ENCODE measurements around the gene EXOSC2.

The EXOSC2 gene

DNA sequence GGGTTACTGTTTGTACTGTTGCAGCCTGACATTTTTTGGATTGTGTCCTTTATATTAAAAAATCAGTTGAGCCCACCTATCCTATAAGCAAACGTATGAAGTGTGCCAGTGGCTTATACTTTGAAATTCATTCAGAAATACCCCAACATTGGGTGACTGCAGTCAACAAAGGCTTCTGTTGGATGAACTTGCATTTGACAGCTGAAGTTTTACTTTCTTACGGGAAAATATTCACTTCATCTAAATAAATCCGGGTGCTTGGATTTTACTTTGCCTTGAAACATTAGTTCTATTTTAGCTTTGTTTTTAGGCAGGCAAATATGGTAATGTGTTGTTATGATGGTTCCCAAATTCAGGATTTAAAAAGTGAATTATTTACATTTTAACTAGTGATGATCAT lies 21.7 kb downstream of the EXOSC2 start:
- Histone ChIP-seq H3K9me3 (ENCODE audit: control insufficient read depth in 1 of 2, low read length in 2 of 2) (no peaks in the 10 kb centered on the region), H3K36me3 (ENCODE audit: control insufficient read depth in 1 of 2, insufficient read depth in 2 of 2, low read length in 2 of 2) (no peaks in the 10 kb centered on the region), H3K4me3 (ENCODE audit: low read depth in 1 of 2, low read length in 2 of 2) (peak overlapping the region; percentile 75 to 78), H3K4me1 (ENCODE audit: control insufficient read depth in 1 of 2, insufficient read depth in 2 of 2, low read length in 2 of 2) (peaks cover 0 to 6% of the 10 kb centered on the region in 2 donors), H3K27me3 (ENCODE audit: low read depth, low read length) (no peaks in the 10 kb centered on the region), H3K27ac (ENCODE audit: low read length) (peak overlapping the region; percentile 73)

DNA sequence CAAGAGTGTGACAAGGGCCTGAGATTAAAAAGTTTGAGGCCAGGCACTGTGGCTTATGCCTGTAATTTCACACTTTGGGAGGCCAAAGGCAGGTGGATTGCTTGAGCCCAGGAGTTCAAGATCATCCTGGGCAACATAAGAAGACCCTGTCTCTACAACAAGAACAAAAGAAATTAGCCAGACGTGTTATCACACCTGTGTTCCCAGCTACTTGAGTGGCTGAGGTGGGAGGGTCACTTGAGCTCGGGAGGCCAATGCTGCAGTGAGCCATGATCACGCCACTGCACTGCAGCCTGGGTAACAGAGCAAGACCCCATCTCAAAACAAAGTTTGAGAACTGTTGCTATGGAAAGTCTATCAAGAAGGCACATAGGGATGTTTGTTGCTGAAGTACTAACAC lies 25.0 kb downstream of the EXOSC2 start:
- Histone ChIP-seq H3K9me3 (ENCODE audit: control insufficient read depth in 1 of 2, low read length in 2 of 2) (no peaks in the 10 kb centered on the region), H3K27me3 (ENCODE audit: low read depth, low read length) (no peaks in the 10 kb centered on the region), H3K36me3 (ENCODE audit: control insufficient read depth in 1 of 2, insufficient read depth in 2 of 2, low read length in 2 of 2) (no peaks in the 10 kb centered on the region), H3K4me3 (ENCODE audit: low read depth in 1 of 2, low read length in 2 of 2) (no peak overlapping the region), H3K27ac (ENCODE audit: low read length) (no peak overlapping the region), H3K4me1 (ENCODE audit: control insufficient read depth in 1 of 2, insufficient read depth in 2 of 2, low read length in 2 of 2) (peaks cover 0 to 6% of the 10 kb centered on the region in 2 donors)

DNA sequence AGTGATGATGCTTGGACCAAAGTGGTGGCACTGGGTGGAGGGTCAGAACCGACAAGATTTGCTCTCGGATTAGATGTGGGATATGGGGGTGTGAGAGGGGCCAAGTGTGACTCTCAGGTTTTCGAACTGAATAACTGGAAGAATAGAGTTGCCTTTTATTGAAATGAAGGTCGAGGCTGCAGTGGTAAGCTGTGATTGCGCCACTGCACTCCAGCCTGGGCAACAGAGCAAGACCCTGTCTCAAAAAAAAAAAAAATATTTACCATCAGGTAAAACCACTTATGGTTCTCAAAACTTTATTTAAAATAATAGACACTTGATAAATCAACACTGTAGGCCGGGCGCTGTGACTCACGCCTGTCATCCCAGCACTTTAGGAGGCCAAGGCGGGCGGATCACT lies 27.2 kb downstream of the EXOSC2 start:
- Histone ChIP-seq H3K9me3 (ENCODE audit: control insufficient read depth in 1 of 2, low read length in 2 of 2) (no peaks in the 10 kb centered on the region), H3K27ac (ENCODE audit: low read length) (no peak overlapping the region), H3K4me1 (ENCODE audit: control insufficient read depth in 1 of 2, insufficient read depth in 2 of 2, low read length in 2 of 2) (no peaks in the 10 kb centered on the region), H3K36me3 (ENCODE audit: control insufficient read depth in 1 of 2, insufficient read depth in 2 of 2, low read length in 2 of 2) (no peaks in the 10 kb centered on the region), H3K27me3 (ENCODE audit: low read depth, low read length) (no peaks in the 10 kb centered on the region), H3K4me3 (ENCODE audit: low read depth in 1 of 2, low read length in 2 of 2) (no peak overlapping the region)

DNA sequence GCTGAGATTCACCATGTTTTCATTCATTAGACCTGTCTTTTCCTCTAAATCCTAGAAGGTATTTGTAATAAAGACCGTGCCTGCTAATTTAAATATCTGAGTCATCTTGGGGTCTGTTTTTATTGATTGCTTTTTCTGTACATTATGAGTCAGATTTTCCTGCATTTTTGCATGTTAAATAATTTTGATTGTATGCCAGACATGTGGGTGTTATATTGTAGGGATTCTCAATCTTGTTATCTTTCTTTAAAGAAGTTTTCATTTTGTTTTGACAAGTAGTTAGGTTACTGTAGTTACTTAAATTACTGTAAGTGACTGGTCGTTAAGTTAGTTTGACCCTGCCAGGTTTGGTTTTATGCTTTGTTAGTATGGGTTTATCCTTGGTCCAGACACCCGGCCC lies 35.1 kb downstream of the EXOSC2 start:
- H3K27ac ChIP-seq (ENCODE audit: low read length) = no peak overlapping the region
- peaks cover 8% of the 10 kb centered on the region in 2 donors for H3K4me1 ChIP-seq (ENCODE audit: control insufficient read depth in 1 of 2, insufficient read depth in 2 of 2, low read length in 2 of 2)
- no peaks in the 10 kb centered on the region for H3K36me3 ChIP-seq (ENCODE audit: control insufficient read depth in 1 of 2, insufficient read depth in 2 of 2, low read length in 2 of 2)
- H3K27me3 ChIP-seq (ENCODE audit: low read depth, low read length) = no peaks in the 10 kb centered on the region
- H3K9me3 ChIP-seq (ENCODE audit: control insufficient read depth in 1 of 2, low read length in 2 of 2) = no peaks in the 10 kb centered on the region
- H3K4me3 ChIP-seq (ENCODE audit: low read depth in 1 of 2, low read length in 2 of 2) = no peak overlapping the region

DNA sequence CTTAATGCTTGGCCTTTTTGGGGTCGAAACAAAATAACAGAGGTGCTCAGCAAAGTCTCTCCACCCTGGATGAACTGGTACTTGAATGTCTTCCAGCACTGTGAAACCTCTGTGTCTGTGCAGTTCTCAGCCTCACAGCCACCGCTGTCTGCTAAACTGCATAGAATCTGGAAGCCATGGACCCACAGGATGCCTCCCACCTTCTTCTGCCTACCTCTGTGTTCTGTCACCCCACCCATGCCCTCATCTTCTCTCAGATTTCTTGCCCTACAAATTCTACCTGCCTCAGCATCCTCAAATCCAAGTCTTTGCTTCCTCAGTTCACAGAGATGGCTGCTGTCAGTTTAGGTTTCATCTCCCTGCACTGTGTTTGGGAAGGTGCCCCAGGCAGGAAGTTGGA lies 35.6 kb downstream of the EXOSC2 start:
- no peak overlapping the region for H3K4me3 ChIP-seq (ENCODE audit: low read depth in 1 of 2, low read length in 2 of 2)
- no peaks in the 10 kb centered on the region for H3K36me3 ChIP-seq (ENCODE audit: control insufficient read depth in 1 of 2, insufficient read depth in 2 of 2, low read length in 2 of 2)
- peaks cover 8% of the 10 kb centered on the region in 2 donors for H3K4me1 ChIP-seq (ENCODE audit: control insufficient read depth in 1 of 2, insufficient read depth in 2 of 2, low read length in 2 of 2)
- H3K9me3 ChIP-seq (ENCODE audit: control insufficient read depth in 1 of 2, low read length in 2 of 2) = no peaks in the 10 kb centered on the region
- H3K27me3 ChIP-seq (ENCODE audit: low read depth, low read length) = no peaks in the 10 kb centered on the region
- H3K27ac ChIP-seq (ENCODE audit: low read length) = no peak overlapping the region

DNA sequence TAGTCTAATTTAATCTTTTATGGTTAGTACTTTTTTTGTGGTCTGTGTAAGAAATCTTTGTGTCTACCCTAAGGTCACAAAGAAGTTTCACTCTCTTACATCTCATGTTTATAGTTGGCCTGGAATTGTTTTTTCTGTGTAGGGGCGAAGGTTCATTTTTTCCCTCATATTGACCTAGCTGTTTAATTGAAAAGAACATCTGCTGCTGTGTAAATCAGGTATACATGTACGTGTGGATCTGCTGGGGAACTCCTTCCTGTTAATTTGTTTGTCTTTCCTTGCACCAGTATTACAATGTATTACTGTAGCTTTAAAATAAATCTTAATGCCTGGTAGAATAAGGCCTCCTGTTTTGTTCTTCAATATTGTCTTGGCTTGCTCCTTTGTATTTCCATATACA lies 37.8 kb downstream of the EXOSC2 start:
- H3K9me3 ChIP-seq (ENCODE audit: control insufficient read depth in 1 of 2, low read length in 2 of 2) = no peaks in the 10 kb centered on the region
- peaks cover 8% of the 10 kb centered on the region in 2 donors for H3K4me1 ChIP-seq (ENCODE audit: control insufficient read depth in 1 of 2, insufficient read depth in 2 of 2, low read length in 2 of 2)
- H3K27me3 ChIP-seq (ENCODE audit: low read depth, low read length) = no peaks in the 10 kb centered on the region
- H3K4me3 ChIP-seq (ENCODE audit: low read depth in 1 of 2, low read length in 2 of 2) = no peak overlapping the region
- H3K36me3 ChIP-seq (ENCODE audit: control insufficient read depth in 1 of 2, insufficient read depth in 2 of 2, low read length in 2 of 2) = no peaks in the 10 kb centered on the region
- H3K27ac ChIP-seq (ENCODE audit: low read length) = no peak overlapping the region

DNA sequence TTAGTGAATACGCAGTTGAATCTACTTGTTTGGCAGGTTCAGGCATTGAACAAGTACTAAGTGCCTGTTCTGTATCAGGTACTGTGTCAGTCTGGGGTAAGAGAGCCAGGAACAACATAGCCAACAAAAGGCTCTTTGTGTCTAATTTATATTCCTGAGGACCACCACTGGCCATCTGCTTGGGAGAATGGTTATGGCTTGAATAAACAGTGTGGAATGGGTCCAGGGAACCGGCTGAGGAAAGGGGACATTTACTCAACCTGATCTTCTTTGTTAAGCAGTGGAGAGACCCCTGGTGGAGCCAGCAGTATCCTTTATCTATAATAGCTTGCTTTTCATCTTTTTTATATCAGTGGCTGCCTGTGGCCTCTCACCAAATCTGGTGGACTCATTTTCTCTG lies 38.6 kb downstream of the EXOSC2 start:
- no peak overlapping the region for H3K27ac ChIP-seq (ENCODE audit: low read length)

DNA sequence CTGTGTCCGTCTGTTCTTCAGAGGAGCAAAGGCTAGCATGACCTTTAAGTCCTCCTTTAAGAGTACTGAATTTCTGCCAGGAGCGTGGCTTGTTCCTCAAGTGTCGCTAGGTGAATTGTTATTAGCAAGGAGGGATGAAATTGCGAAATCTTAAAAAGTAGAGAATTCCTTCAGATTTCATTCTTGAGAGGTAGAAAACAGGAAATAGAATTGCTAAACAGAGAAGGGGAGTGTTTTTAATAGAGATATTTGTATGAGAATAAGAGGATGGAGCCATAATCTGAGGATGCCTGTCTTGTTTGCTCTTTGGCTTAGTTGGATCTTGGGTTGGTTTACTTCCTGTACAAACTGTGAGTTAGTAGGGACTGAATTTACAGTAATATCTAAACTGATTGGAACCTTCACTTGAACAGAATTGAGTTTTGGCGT lies 39.2 kb downstream of the EXOSC2 start:
- Histone ChIP-seq H3K27me3 (ENCODE audit: low read depth, low read length) (no peaks in the 10 kb centered on the region), H3K27ac (ENCODE audit: low read length) (no peak overlapping the region), H3K4me1 (ENCODE audit: control insufficient read depth in 1 of 2, insufficient read depth in 2 of 2, low read length in 2 of 2) (peaks cover 8% of the 10 kb centered on the region in 2 donors), H3K36me3 (ENCODE audit: control insufficient read depth in 1 of 2, insufficient read depth in 2 of 2, low read length in 2 of 2) (no peaks in the 10 kb centered on the region), H3K4me3 (ENCODE audit: low read depth in 1 of 2, low read length in 2 of 2) (no peak overlapping the region), H3K9me3 (ENCODE audit: control insufficient read depth in 1 of 2, low read length in 2 of 2) (no peaks in the 10 kb centered on the region)

More for the DNA sequence above, 38.6 kb downstream of the EXOSC2 start:
- H3K9me3 ChIP-seq (ENCODE audit: control insufficient read depth in 1 of 2, low read length in 2 of 2) = no peaks in the 10 kb centered on the region
- no peaks in the 10 kb centered on the region for H3K27me3 ChIP-seq (ENCODE audit: low read depth, low read length)
- peaks cover 8% of the 10 kb centered on the region in 2 donors for H3K4me1 ChIP-seq (ENCODE audit: control insufficient read depth in 1 of 2, insufficient read depth in 2 of 2, low read length in 2 of 2)
- no peak overlapping the region for H3K4me3 ChIP-seq (ENCODE audit: low read depth in 1 of 2, low read length in 2 of 2)
- H3K36me3 ChIP-seq (ENCODE audit: control insufficient read depth in 1 of 2, insufficient read depth in 2 of 2, low read length in 2 of 2) = no peaks in the 10 kb centered on the region

DNA sequence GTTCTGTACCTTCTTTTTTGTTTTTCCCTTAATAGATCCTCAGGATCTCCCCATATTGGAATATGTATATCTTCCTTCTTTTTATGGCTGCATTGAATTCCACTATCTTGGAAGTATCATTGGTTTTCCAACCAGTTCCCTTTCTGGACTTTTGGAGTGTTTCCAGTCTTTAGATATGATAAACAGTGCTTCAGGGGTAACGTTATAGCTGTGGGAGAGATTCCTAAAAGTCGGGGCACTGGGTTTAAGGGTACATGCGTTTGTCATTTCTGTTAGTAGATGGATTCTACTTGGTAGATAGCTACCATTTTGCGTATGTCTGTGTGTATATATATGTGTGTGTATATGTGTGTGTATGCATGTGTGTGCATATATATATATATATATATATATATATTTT lies 42.0 kb downstream of the EXOSC2 start:
- H3K4me3 ChIP-seq (ENCODE audit: low read depth in 1 of 2, low read length in 2 of 2) = no peak overlapping the region
- no peaks in the 10 kb centered on the region for H3K9me3 ChIP-seq (ENCODE audit: control insufficient read depth in 1 of 2, low read length in 2 of 2)
- H3K27ac ChIP-seq (ENCODE audit: low read length) = no peak overlapping the region
- no peaks in the 10 kb centered on the region for H3K36me3 ChIP-seq (ENCODE audit: control insufficient read depth in 1 of 2, insufficient read depth in 2 of 2, low read length in 2 of 2)
- peaks cover 8 to 12% of the 10 kb centered on the region in 2 donors for H3K4me1 ChIP-seq (ENCODE audit: control insufficient read depth in 1 of 2, insufficient read depth in 2 of 2, low read length in 2 of 2)
- H3K27me3 ChIP-seq (ENCODE audit: low read depth, low read length) = no peaks in the 10 kb centered on the region

DNA sequence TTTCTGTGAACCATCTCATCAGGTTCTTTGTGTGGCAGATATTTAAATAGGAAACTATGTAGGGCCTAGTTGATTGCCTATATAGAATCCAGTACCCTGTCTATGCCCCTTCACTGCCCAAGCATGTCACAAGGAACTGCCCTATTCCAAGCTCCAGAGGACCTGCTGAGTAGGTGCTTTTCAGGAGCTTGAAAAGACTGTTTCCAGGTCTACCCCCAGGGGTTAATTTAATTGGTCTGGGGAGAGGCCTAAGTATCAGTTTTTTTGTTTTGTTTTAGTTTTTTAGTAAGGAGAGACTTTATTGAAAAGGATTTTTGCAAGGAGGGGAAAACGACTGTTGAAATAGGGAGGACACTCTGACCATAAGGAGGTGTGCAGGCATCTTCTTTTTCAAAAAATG lies 43.3 kb downstream of the EXOSC2 start:
- Histone ChIP-seq H3K4me3 (ENCODE audit: low read depth in 1 of 2, low read length in 2 of 2) (no peak overlapping the region), H3K36me3 (ENCODE audit: control insufficient read depth in 1 of 2, insufficient read depth in 2 of 2, low read length in 2 of 2) (no peaks in the 10 kb centered on the region), H3K9me3 (ENCODE audit: control insufficient read depth in 1 of 2, low read length in 2 of 2) (no peaks in the 10 kb centered on the region)

DNA sequence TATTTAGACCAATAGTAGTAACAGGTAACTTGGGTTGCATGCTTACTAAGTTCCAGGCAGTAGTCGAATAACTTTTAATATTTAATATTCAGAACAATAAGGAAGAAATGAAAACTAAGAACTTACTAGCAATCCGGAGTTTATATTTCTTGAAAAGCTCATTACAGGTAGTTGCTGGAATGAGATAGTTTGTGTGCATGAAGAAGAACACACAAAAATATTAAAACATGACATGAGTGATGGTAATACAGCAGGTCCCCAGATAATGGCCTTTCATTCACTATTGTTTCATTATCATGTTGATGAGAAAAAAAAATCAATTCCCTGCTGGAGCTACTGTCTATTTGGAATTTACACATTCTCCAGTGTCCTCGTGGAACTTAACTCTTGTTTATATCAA lies 44.7 kb downstream of the EXOSC2 start:
- H3K4me1 ChIP-seq (ENCODE audit: control insufficient read depth in 1 of 2, insufficient read depth in 2 of 2, low read length in 2 of 2) = peaks cover 0 to 4% of the 10 kb centered on the region in 2 donors
- no peak overlapping the region for H3K27ac ChIP-seq (ENCODE audit: low read length)
- no peaks in the 10 kb centered on the region for H3K36me3 ChIP-seq (ENCODE audit: control insufficient read depth in 1 of 2, insufficient read depth in 2 of 2, low read length in 2 of 2)
- H3K27me3 ChIP-seq (ENCODE audit: low read depth, low read length) = no peaks in the 10 kb centered on the region
- H3K9me3 ChIP-seq (ENCODE audit: control insufficient read depth in 1 of 2, low read length in 2 of 2) = no peaks in the 10 kb centered on the region
- H3K4me3 ChIP-seq (ENCODE audit: low read depth in 1 of 2, low read length in 2 of 2) = no peak overlapping the region

More for the DNA sequence above, 43.3 kb downstream of the EXOSC2 start:
- peaks cover 8 to 12% of the 10 kb centered on the region in 2 donors for H3K4me1 ChIP-seq (ENCODE audit: control insufficient read depth in 1 of 2, insufficient read depth in 2 of 2, low read length in 2 of 2)
- no peak overlapping the region for H3K27ac ChIP-seq (ENCODE audit: low read length)
- H3K27me3 ChIP-seq (ENCODE audit: low read depth, low read length) = no peaks in the 10 kb centered on the region

DNA sequence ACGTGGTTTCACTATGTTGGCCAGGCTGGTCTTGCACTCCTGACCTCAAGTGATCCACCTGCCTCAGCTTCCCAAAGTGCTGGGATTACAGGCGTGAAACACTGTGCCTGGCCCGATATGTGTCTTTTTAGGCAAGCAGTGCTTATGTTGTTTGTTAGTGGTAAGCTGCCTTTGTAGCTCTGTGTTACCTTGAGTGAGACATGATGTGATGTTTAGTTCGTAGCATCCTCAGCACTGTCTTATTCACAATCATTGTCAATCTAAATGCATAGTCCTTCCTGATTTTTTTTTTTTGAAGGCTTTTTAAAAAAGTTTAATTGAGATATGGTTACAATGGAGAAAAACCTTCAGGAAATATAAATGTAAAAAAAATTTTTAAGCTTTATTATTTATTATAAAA lies 45.5 kb downstream of the EXOSC2 start:
- peaks cover 0 to 4% of the 10 kb centered on the region in 2 donors for H3K4me1 ChIP-seq (ENCODE audit: control insufficient read depth in 1 of 2, insufficient read depth in 2 of 2, low read length in 2 of 2)
- no peak overlapping the region for H3K27ac ChIP-seq (ENCODE audit: low read length)
- H3K36me3 ChIP-seq (ENCODE audit: control insufficient read depth in 1 of 2, insufficient read depth in 2 of 2, low read length in 2 of 2) = no peaks in the 10 kb centered on the region
- H3K9me3 ChIP-seq (ENCODE audit: control insufficient read depth in 1 of 2, low read length in 2 of 2) = no peaks in the 10 kb centered on the region
- no peaks in the 10 kb centered on the region for H3K27me3 ChIP-seq (ENCODE audit: low read depth, low read length)
- no peak overlapping the region for H3K4me3 ChIP-seq (ENCODE audit: low read depth in 1 of 2, low read length in 2 of 2)
